ENCODE results near the gene XYLB.
"Not testable (repeated sequence)": the region's sequence is repeated elsewhere in the genome, so short reads cannot be mapped to it uniquely, and the experiment has no call there.

- not testable (repeated sequence) for TF ChIP-seq CTCF (IDR thresholded peaks at IDR 0.05 in 8 of 11, conservative IDR thresholded peaks at IDR 0.05 in 3 of 11); POLR2A (IDR thresholded peaks at IDR 0.05)
Measured at GRCh38 chr3:38438436-38439069, 92.0 kb downstream of the XYLB start.
